Fibroblast of skin of right biceps (primary cell): Measurements from ENCODE around the gene LRRC30.

Experiments
- DNase-seq: peaks from one replicate; pipeline ENCODE4 v3.0.0-alpha.2; 2013

LRRC30 gene

DNA sequence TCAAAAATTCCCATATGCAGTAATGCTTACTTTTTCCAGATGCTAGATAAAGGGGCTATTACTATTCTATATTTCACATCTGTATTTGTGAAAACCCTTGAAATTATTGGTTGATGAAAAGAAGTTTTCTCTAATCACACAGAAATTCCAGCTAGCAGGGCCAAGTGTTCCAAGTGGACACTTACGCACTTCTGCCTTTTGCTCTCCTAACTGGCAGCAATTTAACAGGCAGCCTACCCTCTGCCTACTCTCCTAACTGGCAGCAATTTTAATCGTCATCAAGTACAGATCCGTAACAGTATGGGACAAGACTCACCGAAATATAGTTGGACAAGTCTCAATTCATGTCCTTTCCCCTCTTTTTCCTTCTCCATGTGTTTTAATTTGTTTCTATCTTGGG, 12.0 kb downstream of the LRRC30 start:
- no peak for DNase-seq

DNA sequence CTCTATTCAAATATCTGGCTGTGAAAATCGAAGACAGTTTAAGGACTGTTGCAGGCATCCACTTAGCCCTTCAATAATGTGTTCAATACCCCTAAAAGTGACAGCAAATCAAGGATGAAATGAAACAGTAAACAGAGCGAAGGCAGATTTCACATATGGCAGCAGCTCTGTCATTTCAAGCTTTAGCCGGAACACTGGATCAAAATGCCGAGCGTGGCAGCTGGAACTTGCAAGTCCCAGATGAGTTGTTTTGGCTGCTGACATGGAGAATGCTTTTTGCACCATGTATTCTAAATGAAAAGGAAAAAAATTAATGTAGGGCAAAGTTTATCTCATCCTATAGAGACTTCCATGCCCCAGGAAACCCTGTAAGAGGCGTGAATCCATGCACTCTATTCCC, 18.0 kb downstream of the LRRC30 start:
- no peak for DNase-seq

DNA sequence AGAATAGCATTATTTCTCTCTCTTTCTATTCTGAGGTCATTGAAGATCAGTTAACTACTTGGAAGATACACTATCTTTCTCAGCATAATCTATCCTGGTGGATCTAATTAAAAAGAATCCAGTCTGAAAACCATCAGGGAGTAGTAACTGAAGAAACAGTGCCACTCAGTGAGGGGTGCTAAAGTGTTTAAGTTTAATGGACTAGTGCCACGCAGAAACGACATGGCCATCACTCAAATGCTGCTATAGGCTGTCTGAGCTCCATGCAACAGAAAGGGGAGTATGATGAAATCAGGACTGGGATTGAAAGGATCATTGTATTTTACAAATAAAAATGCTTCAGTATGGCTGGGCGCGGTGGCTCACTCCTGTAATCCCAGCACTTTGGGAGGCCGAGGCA, 23.3 kb downstream of the LRRC30 start:
- no peak for DNase-seq

DNA sequence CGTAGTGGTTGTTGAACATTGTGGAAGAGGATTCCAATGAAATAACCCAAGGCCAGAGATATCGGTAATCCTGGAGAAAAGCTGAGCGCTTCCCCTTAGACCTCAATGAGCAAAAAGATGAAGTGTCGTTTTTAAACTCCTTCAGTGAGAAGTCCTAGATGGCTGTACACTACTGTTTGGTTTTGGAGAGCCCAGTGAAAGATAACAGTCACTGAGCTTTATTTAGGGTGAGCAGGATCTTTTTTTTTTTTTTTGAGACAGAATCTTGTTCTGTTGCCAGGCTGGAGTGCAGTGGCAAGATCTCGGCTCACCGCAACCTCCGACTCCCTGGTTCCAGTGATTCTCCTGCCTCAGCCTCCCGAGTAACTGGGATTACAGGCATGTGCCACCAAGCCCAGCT, 24.2 kb downstream of the LRRC30 start:
- no peak for DNase-seq

DNA sequence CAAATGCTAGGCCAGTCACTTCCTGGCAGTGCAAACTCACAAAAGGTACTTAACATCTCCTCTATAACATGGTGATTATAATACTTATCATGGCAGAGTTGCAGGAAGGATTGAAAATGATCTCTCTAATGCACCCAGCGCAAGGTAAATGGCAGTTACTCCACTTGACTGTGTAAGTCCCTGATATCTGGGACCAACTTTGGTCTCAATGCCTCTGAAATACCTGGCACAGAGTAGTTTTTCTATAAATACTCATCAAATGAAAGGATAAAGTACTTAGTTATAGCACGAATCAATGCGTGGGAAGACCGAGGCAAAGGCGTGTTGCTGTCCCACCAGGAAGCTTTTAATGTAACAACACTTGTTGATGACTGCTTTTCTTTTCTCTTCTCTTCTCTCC, 24.8 kb downstream of the LRRC30 start:
- no peak for DNase-seq

DNA sequence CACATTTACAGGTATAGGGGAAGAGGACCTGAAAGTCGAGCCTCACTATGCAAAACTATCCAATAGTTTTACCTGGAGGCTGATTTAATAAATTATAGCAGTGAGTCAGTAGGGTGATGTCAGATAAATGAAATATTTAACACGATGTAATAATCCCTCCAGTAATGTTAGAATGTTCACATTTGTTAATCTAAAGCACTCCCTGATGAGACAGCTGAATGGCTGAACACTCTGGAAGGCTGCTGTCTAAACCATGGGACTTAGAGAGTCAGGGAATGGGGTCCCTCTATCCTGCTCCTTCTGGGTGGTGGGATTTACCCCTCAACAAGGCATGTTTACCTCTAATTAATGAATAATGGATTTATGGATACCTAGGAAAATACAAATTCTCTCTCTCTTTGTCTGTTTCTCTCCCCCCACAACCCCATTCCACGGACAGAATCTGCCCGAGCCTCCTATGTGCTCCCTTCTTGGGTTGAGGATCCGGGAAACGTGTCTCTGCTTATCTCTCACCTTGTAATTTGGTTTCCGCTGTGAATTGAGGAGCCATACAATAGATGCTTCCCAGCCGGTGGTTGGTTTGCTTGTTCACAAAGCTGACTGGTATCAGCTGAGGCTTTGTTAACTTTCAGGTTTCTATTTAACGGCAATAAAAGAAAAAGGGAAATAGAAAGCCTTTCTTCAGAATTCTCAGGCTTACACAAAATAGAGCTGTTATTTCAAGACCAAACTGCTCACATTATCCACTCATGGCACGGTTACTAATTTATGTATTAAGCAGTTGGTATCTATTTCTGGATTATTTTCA, 25.9 kb downstream of the LRRC30 start:
- no peak for DNase-seq

DNA sequence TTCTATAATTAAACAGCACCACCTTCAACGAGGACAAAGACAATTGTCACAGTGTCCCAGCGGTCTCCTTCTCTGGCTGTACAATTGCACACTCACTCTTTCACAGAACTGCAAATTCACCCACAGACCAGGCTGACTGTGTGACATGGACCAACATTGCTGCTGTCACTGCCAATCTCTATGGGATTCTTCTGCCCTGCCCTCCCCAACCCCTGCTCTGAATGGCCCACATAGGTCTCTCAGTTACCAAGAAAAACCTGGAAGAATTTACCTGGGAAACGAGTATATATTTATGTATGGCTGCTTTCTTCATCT, 26.5 kb downstream of the LRRC30 start:
- DNase-seq, result no peak

DNA sequence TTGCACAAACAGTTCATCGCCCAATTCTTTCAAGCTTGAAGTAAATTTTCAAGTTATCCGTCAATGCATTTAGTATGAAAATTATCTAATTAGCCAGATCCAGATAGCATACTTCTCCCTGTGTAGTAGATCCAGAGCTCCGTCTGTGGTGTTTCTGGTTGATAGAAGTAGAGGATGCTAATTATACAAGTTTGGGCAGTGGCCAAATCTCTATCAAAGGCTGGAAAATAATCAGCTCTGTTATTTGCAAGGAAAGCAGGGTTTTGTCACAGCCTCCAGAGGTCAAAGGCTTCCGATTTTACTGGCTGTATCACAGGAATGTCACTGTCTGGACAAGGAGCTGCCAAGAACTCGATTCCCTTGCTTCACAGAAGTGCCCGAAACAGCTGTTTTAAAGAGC, 28.6 kb downstream of the LRRC30 start:
- no peak for DNase-seq

DNA sequence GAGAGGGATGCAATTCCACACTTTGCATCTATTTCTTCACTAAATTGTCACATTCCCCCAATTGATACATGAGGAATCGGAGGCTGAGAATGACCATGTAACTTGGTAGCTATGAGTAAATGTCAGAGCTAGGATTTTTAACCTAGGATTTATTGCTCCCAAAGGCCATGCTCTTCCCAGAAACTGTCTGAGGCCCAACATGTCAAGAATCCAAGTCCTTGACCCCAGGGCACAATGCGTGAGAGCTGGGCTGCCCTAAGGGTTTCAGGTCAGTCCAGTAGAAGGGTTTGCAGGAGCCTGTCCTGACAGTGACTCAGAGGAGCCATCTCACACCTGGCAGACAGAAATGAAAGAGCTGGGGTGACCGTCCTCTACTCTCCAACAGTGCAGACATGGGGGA, 30.3 kb downstream of the LRRC30 start:
- DNase-seq, result no peak

DNA sequence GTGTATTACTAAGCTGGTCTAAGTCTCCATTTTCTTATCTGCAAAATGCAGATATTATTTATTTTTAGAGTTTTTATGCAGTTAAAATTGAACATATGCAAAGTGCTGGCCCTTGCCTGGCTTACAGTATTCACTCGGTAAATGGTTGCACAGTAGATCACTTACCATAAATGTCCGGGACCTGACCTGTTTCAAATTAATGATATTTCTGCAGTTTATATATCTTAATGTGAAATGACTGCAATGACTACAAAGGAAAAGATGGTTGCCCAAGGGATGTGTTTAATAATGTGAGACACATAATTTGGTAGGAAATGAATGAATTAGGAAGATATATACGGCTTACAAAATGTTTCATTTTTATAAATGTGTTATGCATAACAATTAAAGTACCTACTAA, 37.1 kb downstream of the LRRC30 start:
- DNase-seq, result no peak

DNA sequence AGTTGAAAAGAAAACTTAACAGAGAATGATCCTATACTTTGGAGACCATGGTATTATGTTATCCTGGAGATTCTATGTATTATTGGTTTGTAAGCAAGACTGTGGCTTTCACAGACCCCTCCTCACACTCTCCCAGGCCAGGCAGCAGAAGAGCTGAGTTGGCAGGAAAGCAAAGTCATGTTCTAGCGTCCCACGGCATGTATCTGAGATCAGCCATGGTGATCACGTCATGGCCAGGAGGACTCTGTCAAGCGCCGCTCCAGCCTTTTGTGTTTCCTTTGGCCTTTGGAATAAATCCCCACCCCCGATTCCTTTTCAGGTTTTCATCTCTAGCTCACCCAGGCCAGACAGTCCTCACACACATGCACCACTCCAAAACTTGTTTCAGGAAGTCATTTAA, 39.1 kb downstream of the LRRC30 start:
- no peak for DNase-seq

DNA sequence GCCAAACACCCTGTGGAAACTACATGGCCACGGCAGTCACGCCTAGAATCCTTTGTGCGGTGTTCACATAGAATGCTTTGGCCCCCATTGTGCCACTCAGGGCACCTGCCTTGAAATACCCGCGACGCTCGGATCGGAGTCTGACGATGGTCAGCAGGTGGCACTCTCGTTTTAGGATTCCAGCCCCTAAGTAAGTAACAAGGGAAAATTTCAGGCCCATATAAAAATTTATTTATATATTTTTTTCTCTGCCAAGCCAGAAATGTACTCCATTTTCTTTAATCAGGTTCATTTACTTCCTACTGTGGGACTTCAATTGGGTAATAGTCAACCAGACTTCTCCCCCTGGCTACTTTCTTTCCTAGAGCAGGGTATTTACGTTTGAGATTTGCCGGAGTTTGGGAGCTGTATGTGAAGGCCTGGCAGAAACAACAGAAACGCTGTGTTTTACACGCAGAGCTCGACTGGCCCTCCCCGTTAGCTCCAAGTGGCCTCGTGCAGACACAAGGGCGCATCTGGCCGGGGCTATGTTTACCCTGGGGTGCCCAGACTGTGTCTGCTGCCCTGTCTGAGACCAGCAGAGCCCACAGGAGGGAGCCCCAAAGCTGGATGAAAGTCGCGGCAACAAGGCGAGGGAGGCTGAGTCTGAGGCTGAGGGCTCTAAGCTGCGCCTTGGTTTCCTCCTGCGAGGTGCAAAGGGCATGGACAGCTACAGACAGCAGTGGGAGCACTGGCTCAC, 41.6 kb downstream of the LRRC30 start:
- DNase-seq, result peak; percentile 63

DNA sequence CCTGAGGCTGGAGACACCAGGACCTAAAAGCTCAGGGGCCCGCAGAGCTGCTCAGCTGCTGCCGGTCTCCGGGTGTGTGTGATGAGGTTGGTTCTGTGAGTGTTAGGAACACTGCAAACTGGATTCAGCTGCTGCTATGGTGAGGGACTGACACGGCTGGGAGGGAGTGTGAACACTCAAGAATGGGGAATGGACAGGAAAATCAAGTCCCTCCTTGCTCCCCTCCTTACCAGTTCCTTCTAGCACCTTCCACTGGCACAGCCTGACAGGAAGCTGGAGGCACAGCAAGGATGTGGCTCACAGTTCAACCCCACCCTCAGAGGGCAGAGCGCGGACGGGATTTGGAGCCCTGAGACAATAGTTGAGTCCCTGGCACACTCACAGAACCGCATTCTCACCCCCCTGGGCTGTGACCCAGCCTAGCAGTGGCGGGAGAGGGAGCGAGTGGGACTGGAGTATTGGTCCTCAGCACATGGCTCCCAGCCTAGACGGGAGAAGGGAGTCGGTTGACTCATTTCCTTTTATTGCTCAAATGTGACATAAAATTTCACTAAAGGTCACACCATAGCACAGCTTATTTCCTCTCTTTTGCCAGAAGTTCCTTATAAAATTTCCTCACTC, 42.5 kb downstream of the LRRC30 start:
- peak; percentile 69 for DNase-seq

DNA sequence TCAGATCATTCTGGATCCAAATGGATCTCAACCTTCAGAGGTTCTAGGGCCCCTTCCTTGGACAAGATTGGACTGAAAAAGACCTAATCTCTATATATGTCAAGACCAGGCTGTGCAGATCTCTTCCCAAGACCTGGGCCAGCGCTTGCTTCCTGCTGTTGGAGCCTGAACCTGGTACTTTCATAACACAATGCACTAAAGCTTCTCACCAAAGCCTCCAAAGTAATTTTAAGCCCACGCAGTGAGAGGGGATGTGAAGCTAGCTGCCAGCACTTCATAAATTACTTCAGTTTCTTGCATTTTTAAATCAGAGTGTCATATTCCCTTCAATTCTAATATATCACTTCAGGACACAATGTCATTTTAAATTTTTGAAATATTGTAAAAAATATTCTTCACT, 50.7 kb downstream of the LRRC30 start:
- no peak for DNase-seq
